ENCODE data around the gene EEF1A2.
"Not testable (repeated sequence)": the region's sequence is repeated elsewhere in the genome, so short reads cannot be mapped to it uniquely, and the experiment has no call there.

Gene EEF1A2

GRCh38 chr20:63519668-63520503 lies 21.0 kb upstream of the EEF1A2 start:
- no peak for DNase-seq

- DNase-seq = no peak
Measured at GRCh38 chr20:63518946-63519667, 20.2 kb upstream of the EEF1A2 start.

GRCh38 chr20:63518351-63518861 lies 19.5 kb upstream of the EEF1A2 start:
- DNase-seq = no peak

GRCh38 chr20:63517376-63518309 lies 18.8 kb upstream of the EEF1A2 start:
- no peak for DNase-seq

- not testable (repeated sequence) for DNase-seq
Measured at GRCh38 chr20:63514520-63514919, 15.6 kb upstream of the EEF1A2 start.

- DNase-seq = no peak
Measured at GRCh38 chr20:63513207-63513606, 14.3 kb upstream of the EEF1A2 start.

GRCh38 chr20:63509088-63509564 lies 10.2 kb upstream of the EEF1A2 start:
- DNase-seq = no peak

- no peak for DNase-seq
Measured at GRCh38 chr20:63508072-63508768, 9.3 kb upstream of the EEF1A2 start.

- DNase-seq = no peak
Measured at GRCh38 chr20:63507083-63507743, 8.3 kb upstream of the EEF1A2 start.

- DNase-seq = no peak
Measured at GRCh38 chr20:63505723-63506122, 6.8 kb upstream of the EEF1A2 start.

GRCh38 chr20:63505281-63505680 lies 6.4 kb upstream of the EEF1A2 start:
- DNase-seq = no peak

- no peak for DNase-seq
Measured at GRCh38 chr20:63504642-63505041, 5.8 kb upstream of the EEF1A2 start.

- DNase-seq = no peak
Measured at GRCh38 chr20:63503524-63503923, 4.6 kb upstream of the EEF1A2 start.

- DNase-seq = no peak
Measured at GRCh38 chr20:63502671-63503172, 3.8 kb upstream of the EEF1A2 start.

- no peak for DNase-seq
Measured at GRCh38 chr20:63501818-63502670, 3.2 kb upstream of the EEF1A2 start.

- DNase-seq = no peak
Measured at GRCh38 chr20:63500902-63501817, 2.3 kb upstream of the EEF1A2 start.

- DNase-seq = no peak
Measured at GRCh38 chr20:63500151-63500901, 1.4 kb upstream of the EEF1A2 start.

GRCh38 chr20:63499338-63499969 lies 571 bp upstream of the EEF1A2 start:
- DNase-seq = no peak

Data from activated CD4-positive, CD25-positive, alpha-beta regulatory T cell treated with anti-CD3 and anti-CD28 coated beads, Interleukin-2, amount 50 U/mL, for 72 hours (primary cell).